ENCODE results near the gene IFT122. TPM values are rescaled to one million over a fixed set of nuclear protein-coding genes. Genes with fewer than 3 reads are reported as not detected.

Gene IFT122
- total and polyA plus RNA-seq, 5 donors from 2014 or later: 2.5 to 19.3 (median 4.6) TPM

DNA sequence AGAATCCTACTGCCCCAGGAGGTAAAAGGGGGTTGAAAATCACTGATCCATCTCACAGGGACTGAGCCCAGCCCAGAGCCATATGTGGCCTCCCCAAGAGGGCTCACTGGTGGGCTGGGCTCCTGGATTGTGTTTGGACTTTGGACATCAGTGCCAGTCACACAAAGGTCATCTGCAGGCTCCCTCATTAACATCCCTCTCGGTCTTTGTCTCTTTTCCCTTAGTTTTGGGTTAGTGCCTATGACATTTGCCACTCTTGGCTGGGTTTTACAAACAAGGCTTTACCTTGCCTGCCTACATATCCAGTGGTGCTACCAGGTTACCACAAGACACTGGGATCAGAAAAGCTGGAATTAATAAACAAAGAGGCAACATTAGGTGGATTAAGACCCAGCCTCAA lies 27.9 kb downstream of the IFT122 start:
- peaks cover 7% of the 10 kb centered on the region for H3K36me3 ChIP-seq (ENCODE audit: control insufficient read depth, insufficient read depth, low read length)
- H3K4me1 Mint-ChIP-seq: peaks cover 12 to 21% (median 17%) of the 10 kb centered on the region in 4 donors

DNA sequence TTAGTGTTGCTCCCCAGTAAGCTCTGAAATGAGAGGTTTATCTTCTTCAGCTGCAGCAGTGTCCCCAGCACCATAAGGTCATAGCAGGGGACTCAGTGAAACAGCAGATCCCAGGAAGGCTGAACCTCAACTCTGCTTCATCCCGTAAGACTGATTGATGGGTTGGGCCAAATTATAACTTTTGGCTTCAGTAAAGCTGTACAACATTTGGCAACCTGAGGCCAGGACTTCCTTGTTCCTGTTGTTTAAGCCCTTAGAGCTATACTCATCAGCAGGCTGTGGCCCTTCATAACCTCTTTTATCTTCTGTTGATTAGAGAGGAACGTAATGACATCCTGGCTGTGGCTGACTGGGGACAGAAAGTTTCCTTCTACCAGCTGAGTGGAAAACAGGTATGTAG lies 29.0 kb downstream of the IFT122 start:
- no peak overlapping the region for H3K4me3 Mint-ChIP-seq
- H3K4me1 Mint-ChIP-seq: peaks cover 12 to 21% (median 17%) of the 10 kb centered on the region in 4 donors
- H3K36me3 Mint-ChIP-seq: peaks cover 26% of the 10 kb centered on the region
- H3K4me3 ChIP-seq (ENCODE audit: low read depth, low read length): no peak overlapping the region
- H3K27ac ChIP-seq (ENCODE audit: insufficient read depth, low read length, poor library complexity, severe bottlenecking): peak overlapping the region; percentile 59
- peak; percentile 83 to 96 for ATAC-seq (ENCODE audit: low read depth in 2 of 2)
- no peaks in the 10 kb centered on the region for H3K27me3 ChIP-seq (ENCODE audit: control insufficient read depth, insufficient read depth, low read length)
- no peaks in the 10 kb centered on the region for H3K9me3 Mint-ChIP-seq
- no peaks in the 10 kb centered on the region for H3K27me3 Mint-ChIP-seq
- H3K9me3 ChIP-seq (ENCODE audit: control insufficient read depth in 2 of 2, low read length in 2 of 2): no peaks in the 10 kb centered on the region
- peaks cover 4% of the 10 kb centered on the region for H3K36me3 ChIP-seq (ENCODE audit: control insufficient read depth, insufficient read depth, low read length)
- H3K27ac Mint-ChIP-seq: peak overlapping the region; percentile 76 to 86 (median 78)
- DNase-seq: peak in 2 of 3 donors; percentile 37 to 62
- peaks cover 10% of the 10 kb centered on the region for H3K4me1 ChIP-seq (ENCODE audit: control insufficient read depth, insufficient read depth, low read length, poor library complexity, severe bottlenecking)

More for the DNA sequence above, 27.9 kb downstream of the IFT122 start:
- H3K9me3 ChIP-seq (ENCODE audit: control insufficient read depth in 2 of 2, low read length in 2 of 2): no peaks in the 10 kb centered on the region
- no peak overlapping the region for H3K27ac ChIP-seq (ENCODE audit: insufficient read depth, low read length, poor library complexity, severe bottlenecking)
- H3K27ac Mint-ChIP-seq: peak overlapping the region in 2 of 3 donors; percentile 5 to 76
- H3K4me3 Mint-ChIP-seq: no peak overlapping the region
- no peaks in the 10 kb centered on the region for H3K9me3 Mint-ChIP-seq
- no peaks in the 10 kb centered on the region for H3K27me3 ChIP-seq (ENCODE audit: control insufficient read depth, insufficient read depth, low read length)
- peaks cover 10% of the 10 kb centered on the region for H3K4me1 ChIP-seq (ENCODE audit: control insufficient read depth, insufficient read depth, low read length, poor library complexity, severe bottlenecking)
- ATAC-seq (ENCODE audit: low read depth in 2 of 2) (no peak), DNase-seq (no peak)
- H3K27me3 Mint-ChIP-seq: no peaks in the 10 kb centered on the region
- H3K36me3 Mint-ChIP-seq: peaks cover 31% of the 10 kb centered on the region
- no peak overlapping the region for H3K4me3 ChIP-seq (ENCODE audit: low read depth, low read length)

DNA sequence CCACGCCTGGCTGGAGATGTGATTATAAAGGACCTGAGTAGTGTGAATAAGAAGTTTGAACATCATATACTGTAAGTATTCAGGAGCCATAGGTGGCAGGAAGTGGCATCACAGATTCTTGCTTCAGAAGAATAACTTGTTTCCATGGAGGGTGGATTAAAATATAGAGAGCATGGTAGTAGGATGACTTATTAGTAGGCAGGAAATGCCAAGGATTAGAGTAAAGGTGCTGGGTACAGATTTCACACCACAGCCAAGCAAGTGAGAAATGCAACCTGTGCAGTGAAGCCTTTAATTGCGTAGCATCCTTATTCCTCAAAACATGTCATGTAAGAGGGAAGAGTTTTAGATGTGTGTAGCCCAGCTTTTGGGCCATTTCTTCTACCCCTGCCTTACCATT lies 30.8 kb downstream of the IFT122 start:
- Mint-ChIP-seq H3K4me3 (no peak overlapping the region), H3K4me1 (peaks cover 12 to 21% (median 17%) of the 10 kb centered on the region in 4 donors), H3K27ac (peak overlapping the region; percentile 26 to 68 (median 65)), H3K36me3 (peaks cover 27% of the 10 kb centered on the region), H3K27me3 (no peaks in the 10 kb centered on the region), H3K9me3 (no peaks in the 10 kb centered on the region)
- no peak overlapping the region for H3K27ac ChIP-seq (ENCODE audit: insufficient read depth, low read length, poor library complexity, severe bottlenecking)
- no peaks in the 10 kb centered on the region for H3K9me3 ChIP-seq (ENCODE audit: control insufficient read depth in 2 of 2, low read length in 2 of 2)
- peaks cover 10% of the 10 kb centered on the region for H3K4me1 ChIP-seq (ENCODE audit: control insufficient read depth, insufficient read depth, low read length, poor library complexity, severe bottlenecking)
- H3K4me3 ChIP-seq (ENCODE audit: low read depth, low read length): no peak overlapping the region
- H3K27me3 ChIP-seq (ENCODE audit: control insufficient read depth, insufficient read depth, low read length): no peaks in the 10 kb centered on the region
- peaks cover 4% of the 10 kb centered on the region for H3K36me3 ChIP-seq (ENCODE audit: control insufficient read depth, insufficient read depth, low read length)
- ATAC-seq (ENCODE audit: low read depth in 2 of 2) (no peak), DNase-seq (peak in 1 of 3 donors; percentile 9)

DNA sequence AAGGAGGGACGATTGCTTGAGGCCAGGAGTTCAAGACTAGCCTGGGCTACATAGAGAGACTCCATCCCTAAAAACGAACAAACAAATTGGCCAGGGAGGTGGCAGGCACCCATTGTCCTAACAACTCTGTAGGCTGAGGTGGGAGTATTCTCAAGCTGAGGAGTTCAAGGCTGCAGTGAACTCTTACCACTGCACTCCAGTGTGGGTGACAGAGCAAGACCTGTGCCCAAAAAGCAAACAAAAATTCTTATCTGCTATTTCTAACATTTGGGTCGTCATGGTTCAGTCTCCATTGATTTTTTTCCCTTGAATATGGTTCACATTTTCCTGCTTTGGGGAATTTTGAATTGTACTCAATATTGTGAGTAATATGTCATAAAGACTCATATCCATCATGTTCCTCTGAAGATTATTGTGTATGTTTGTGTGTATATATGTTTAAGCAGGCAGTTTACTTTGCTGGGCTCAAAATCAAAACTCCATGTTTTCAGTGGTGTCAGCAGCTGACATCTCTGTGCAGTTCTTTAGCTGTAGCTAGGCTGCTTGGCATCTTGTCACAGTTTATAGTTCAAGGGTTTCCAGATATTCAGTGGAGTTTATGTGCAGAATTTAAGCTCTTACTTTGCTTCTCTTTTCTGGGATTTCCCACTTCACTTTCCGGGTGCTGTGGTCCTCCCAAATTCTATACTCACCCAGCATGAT lies 33.2 kb downstream of the IFT122 start:
- H3K27me3 Mint-ChIP-seq: no peaks in the 10 kb centered on the region
- no peak overlapping the region for H3K27ac Mint-ChIP-seq
- ATAC-seq (ENCODE audit: low read depth in 2 of 2): no peak

DNA sequence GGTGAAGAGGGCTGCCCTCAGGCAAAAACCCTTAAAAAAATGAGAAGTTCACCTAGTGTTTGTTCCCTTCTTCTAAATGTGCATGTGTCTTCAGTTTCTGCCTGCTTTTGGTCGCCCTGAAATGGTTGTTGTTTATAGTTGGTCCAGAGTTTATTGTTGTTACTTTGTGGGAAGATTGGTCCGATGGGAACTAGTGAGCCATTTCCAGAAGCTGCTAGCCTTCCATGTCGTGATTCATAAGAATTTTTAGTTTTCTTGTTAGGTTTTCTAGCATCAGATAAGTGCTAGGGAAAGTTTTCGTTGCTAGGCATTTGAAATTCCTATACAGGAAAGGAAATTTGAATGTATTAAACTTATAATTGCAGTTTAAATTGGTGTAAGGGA lies 33.7 kb downstream of the IFT122 start:
- Mint-ChIP-seq H3K36me3 (peaks cover 40% of the 10 kb centered on the region), H3K4me3 (no peak overlapping the region), H3K27ac (no peak overlapping the region), H3K9me3 (no peaks in the 10 kb centered on the region), H3K4me1 (peaks cover 7 to 18% (median 14%) of the 10 kb centered on the region in 4 donors), H3K27me3 (no peaks in the 10 kb centered on the region)
- H3K27ac ChIP-seq (ENCODE audit: insufficient read depth, low read length, poor library complexity, severe bottlenecking): no peak overlapping the region
- no peak overlapping the region for H3K4me3 ChIP-seq (ENCODE audit: low read depth, low read length)
- H3K27me3 ChIP-seq (ENCODE audit: control insufficient read depth, insufficient read depth, low read length): no peaks in the 10 kb centered on the region
- H3K4me1 ChIP-seq (ENCODE audit: control insufficient read depth, insufficient read depth, low read length, poor library complexity, severe bottlenecking): peaks cover 8% of the 10 kb centered on the region
- peaks cover 12% of the 10 kb centered on the region for H3K36me3 ChIP-seq (ENCODE audit: control insufficient read depth, insufficient read depth, low read length)
- ATAC-seq (ENCODE audit: low read depth in 2 of 2) (no peak), DNase-seq (no peak)
- no peaks in the 10 kb centered on the region for H3K9me3 ChIP-seq (ENCODE audit: control insufficient read depth in 2 of 2, low read length in 2 of 2)

More for the DNA sequence above, 33.2 kb downstream of the IFT122 start:
- Histone ChIP-seq H3K36me3 (ENCODE audit: control insufficient read depth, insufficient read depth, low read length) (peaks cover 12% of the 10 kb centered on the region), H3K27me3 (ENCODE audit: control insufficient read depth, insufficient read depth, low read length) (no peaks in the 10 kb centered on the region), H3K27ac (ENCODE audit: insufficient read depth, low read length, poor library complexity, severe bottlenecking) (no peak overlapping the region), H3K4me1 (ENCODE audit: control insufficient read depth, insufficient read depth, low read length, poor library complexity, severe bottlenecking) (peaks cover 10% of the 10 kb centered on the region), H3K9me3 (ENCODE audit: control insufficient read depth in 2 of 2, low read length in 2 of 2) (no peaks in the 10 kb centered on the region), H3K4me3 (ENCODE audit: low read depth, low read length) (no peak overlapping the region)
- H3K4me3 Mint-ChIP-seq: no peak overlapping the region
- H3K36me3 Mint-ChIP-seq: peaks cover 40% of the 10 kb centered on the region
- DNase-seq: no peak
- H3K9me3 Mint-ChIP-seq: no peaks in the 10 kb centered on the region
- H3K4me1 Mint-ChIP-seq: peaks cover 12 to 21% (median 17%) of the 10 kb centered on the region in 4 donors

DNA sequence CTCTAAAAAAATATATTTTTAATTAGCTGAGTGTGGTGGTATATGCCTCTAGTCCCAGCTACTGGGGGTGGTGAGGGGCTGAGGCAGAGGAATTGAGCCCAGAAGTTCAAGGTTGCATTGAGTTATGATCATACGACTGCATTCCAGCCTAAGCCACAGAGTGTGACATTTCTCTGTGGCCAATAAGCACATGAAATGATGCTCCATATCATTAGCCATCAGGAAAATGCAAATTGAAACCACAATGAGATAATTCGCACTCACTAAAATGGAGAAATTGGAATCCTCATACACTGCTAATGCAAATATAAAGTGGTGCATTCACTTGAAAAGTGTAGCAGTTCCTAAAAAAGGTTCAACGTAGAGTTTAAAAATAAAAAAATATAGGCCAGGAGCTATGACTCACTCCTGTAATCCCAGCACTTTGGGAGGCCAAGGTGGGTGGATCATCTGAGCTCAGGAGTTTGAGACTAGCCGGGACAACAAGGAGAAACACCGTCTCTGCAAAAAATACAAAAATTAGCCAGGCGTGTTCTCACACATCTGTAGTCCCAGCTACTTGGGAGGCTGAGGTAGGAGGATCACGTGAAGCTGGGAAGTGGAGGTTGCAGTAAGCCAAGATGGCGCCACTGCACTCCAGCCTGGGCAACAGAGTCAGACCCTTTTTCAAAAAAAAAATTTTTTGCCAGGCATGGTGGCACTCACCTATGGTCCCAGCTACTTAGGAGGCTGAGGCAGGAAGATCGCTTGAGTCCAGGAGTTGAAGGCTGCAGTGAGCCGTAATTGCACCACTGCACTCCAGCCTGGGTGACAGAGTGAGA lies 35.2 kb downstream of the IFT122 start:
- H3K27me3 Mint-ChIP-seq: no peaks in the 10 kb centered on the region
- H3K4me3 Mint-ChIP-seq: no peak overlapping the region
- no peaks in the 10 kb centered on the region for H3K9me3 ChIP-seq (ENCODE audit: control insufficient read depth in 2 of 2, low read length in 2 of 2)
- H3K27me3 ChIP-seq (ENCODE audit: control insufficient read depth, insufficient read depth, low read length): no peaks in the 10 kb centered on the region
- H3K4me1 Mint-ChIP-seq: peaks cover 0 to 5% (median 2%) of the 10 kb centered on the region in 4 donors
- peaks cover 12% of the 10 kb centered on the region for H3K36me3 ChIP-seq (ENCODE audit: control insufficient read depth, insufficient read depth, low read length)
- no peak overlapping the region for H3K4me3 ChIP-seq (ENCODE audit: low read depth, low read length)
- no peak for DNase-seq
- H3K27ac Mint-ChIP-seq: peak overlapping the region in 1 of 3 donors; percentile 20
- peaks cover 40% of the 10 kb centered on the region for H3K36me3 Mint-ChIP-seq
- no peaks in the 10 kb centered on the region for H3K4me1 ChIP-seq (ENCODE audit: control insufficient read depth, insufficient read depth, low read length, poor library complexity, severe bottlenecking)
- H3K27ac ChIP-seq (ENCODE audit: insufficient read depth, low read length, poor library complexity, severe bottlenecking): no peak overlapping the region
- no peaks in the 10 kb centered on the region for H3K9me3 Mint-ChIP-seq
- ATAC-seq (ENCODE audit: low read depth in 2 of 2): no peak

DNA sequence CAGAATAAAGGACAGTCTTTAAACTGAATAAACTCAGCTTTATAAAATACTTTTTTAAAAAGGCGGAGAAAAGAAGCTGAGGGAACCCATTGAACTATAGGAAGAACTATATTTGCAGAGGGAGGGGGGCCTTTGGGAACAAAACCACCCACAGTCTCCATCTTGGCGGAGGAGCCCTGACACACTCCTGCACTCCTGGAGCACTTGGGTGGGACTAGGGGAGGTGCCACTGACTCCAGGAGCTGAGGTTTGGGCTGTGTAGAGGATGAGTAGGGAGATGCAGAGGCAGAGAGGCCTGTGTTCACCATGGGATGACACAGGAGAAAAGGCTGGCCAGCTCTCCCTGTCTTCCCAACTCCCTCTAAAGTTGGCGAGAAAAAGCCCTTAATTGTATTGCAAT lies 35.8 kb downstream of the IFT122 start:
- H3K36me3 Mint-ChIP-seq: peaks cover 41% of the 10 kb centered on the region
- H3K27me3 Mint-ChIP-seq: no peaks in the 10 kb centered on the region
- H3K27ac ChIP-seq (ENCODE audit: insufficient read depth, low read length, poor library complexity, severe bottlenecking): no peak overlapping the region
- no peak for ATAC-seq (ENCODE audit: low read depth in 2 of 2)
- H3K9me3 Mint-ChIP-seq: no peaks in the 10 kb centered on the region
- no peaks in the 10 kb centered on the region for H3K27me3 ChIP-seq (ENCODE audit: control insufficient read depth, insufficient read depth, low read length)
- H3K4me3 Mint-ChIP-seq: no peak overlapping the region
- H3K4me3 ChIP-seq (ENCODE audit: low read depth, low read length): no peak overlapping the region
- H3K36me3 ChIP-seq (ENCODE audit: control insufficient read depth, insufficient read depth, low read length): peaks cover 12% of the 10 kb centered on the region
- peak overlapping the region in 2 of 3 donors; percentile 62 for H3K27ac Mint-ChIP-seq
- H3K4me1 Mint-ChIP-seq: peaks cover 0 to 7% (median 1%) of the 10 kb centered on the region in 4 donors
- H3K9me3 ChIP-seq (ENCODE audit: control insufficient read depth in 2 of 2, low read length in 2 of 2): no peaks in the 10 kb centered on the region
- no peak for DNase-seq
- H3K4me1 ChIP-seq (ENCODE audit: control insufficient read depth, insufficient read depth, low read length, poor library complexity, severe bottlenecking): no peaks in the 10 kb centered on the region
